T-helper 9 cell (primary cell): ENCODE measurements around the gene PRAMEF5.
"Not testable (repeated sequence)": the region's sequence is repeated elsewhere in the genome, so short reads cannot be mapped to it uniquely, and the experiment has no call there.

ENCODE experiments used
- DNase-seq: peaks from one replicate; pipeline ENCODE4 v3.0.0-alpha.2; 2020
- total RNA-seq, 2 donors: gene quantifications; one replicate each; lab custom pipeline; 2026; lab: John Stamatoyannopoulos, UW

The PRAMEF5 gene
- 0 reads per million in 2 donors for total RNA-seq

DNA sequence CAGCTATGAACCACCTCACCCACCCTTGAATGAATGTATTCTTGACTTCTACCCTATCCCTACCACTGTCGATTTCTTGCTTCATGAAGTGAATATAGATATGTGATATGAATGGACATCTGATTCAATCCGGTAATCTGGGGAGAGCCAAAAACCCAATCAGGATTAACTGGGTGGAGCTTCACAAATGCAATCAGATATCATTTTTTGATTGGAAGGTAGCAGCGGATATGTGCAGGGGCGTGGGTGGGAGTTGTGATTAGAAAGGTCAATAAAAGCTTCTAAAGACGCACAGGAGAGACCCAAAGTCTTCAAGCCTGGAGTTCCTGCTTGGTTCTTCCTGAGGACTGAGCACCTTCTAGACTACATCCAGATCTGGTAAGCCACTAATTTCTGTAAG is at the start of gene PRAMEF5:
TSS of gene PRAMEF5 (plus strand) at position 301 of the 400 bp plus-strand sequence. CDS start 5,071 bp downstream, outside the sequence.
- not testable (repeated sequence) for DNase-seq

- not testable (repeated sequence) for DNase-seq
Observed at GRCh38 chr1:13208712-13209111, 45.3 kb upstream of the PRAMEF5 start.

- not testable (repeated sequence) for DNase-seq
Observed at GRCh38 chr1:13216619-13217018, 37.4 kb upstream of the PRAMEF5 start.

- not testable (repeated sequence) for DNase-seq
Observed at GRCh38 chr1:13219203-13219602, 34.8 kb upstream of the PRAMEF5 start.

GRCh38 chr1:13222788-13223187 is 31.2 kb upstream of the PRAMEF5 start:
- not testable (repeated sequence) for DNase-seq

GRCh38 chr1:13224480-13225060 is 29.4 kb upstream of the PRAMEF5 start:
- DNase-seq, result no peak

DNA sequence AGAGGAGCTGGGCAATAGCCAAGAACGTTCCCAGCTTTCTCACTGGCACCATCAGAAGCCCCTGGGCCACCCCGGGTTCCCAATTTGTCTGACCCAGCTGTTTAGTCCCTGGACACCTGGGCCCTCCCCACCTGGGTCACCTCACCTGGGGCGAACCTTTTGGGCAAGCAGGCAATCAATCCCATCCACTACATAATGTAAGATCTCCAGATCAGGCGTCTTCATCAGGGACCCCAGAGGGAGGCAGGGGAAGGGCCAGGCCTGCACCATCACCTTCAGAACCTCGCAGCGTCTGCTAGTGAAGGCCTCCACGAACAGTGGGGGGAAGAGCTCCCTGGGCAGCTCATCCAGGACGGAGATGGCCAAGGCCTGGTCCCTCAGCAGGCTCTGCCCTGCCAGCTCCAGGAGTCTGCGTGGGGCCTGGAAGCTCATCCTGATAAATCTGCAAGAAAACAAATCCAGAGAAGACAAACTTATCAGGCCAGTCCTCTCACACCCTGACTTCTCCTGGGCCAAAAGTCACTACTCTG is 28.3 kb upstream of the PRAMEF5 start, which contains the start of gene PRAMEF18:
TSS of gene PRAMEF18 (minus strand) at position 480 of the 530 bp plus-strand sequence. CDS start at position 432, 48 bp downstream.
- not testable (repeated sequence) for DNase-seq

DNA sequence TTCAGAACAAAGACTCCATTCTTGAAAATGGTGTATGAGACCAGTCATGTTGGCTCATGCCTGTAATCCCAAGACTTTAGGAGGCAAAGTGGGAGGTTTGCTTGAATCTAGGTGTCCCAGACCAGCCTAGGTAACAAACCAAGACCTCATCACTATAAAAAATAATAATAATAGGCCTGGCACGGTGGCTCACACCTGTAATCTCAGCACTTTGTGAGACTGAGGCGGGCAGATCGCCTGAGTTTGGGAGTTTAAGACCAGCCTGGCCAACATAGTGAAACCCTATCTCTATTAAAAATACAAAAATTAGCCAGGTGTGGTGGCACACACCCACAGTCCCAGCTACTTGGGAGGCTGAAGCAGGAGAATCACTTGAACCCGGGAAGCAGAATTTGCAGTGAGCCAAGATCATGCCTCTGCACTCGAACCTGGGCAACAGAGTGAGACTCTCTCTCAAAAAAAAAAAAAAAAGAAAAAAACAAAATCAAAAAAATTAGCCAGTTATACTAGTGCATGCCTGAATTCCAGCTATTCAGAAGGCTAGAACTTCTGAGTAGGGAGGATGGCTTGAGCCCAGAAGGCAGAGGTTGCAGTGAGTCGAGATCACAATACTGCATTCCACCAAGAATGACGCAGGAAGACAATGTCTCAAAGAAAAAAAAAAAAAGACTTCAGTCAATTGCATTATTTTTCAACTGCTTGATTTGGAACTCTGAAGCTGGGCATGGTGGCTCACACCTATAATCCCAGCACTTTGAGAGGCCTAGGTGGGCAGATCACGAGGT is 26.5 kb upstream of the PRAMEF5 start:
- DNase-seq, result not testable (repeated sequence)

DNA sequence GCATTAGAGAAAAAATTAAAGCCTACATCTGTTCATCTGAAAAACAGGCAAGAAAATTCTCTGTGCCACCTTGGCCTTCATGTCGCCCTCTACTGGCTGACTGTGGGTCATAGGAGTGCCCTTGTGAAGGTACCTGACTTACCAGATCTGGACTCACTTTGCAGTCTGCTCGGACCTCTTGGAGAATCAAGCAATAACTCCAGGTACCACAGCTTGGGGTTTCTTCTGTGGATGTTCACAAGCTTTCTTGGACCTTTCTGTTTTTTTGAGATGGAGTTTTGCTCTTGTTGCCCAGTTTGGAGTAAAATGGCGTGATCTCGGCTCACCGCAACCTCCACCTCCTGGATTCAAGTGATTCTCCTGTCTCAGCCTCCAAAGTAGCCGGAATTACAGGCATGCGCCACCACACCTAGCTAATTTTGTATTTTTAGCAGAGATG is 25.6 kb upstream of the PRAMEF5 start:
- DNase-seq, result peak; percentile 15

DNA sequence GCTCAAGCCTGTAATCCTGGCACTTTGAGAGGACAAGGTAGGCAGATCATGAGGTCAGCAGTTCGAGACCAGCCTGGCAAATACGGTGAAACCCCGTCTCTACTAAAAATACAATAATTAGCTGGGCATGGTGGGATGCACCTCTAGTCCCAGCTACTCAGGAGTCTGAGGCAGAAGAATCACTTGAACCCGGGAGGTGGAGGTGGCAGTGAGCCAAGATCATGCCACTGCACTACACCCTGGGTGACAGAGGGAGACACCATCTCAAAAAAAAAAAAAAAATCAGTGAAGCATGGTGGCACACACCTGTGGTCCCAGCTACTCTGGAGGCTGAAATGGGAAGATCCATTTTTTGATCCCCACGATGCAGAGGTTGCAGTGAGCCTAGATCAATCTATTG is 23.9 kb upstream of the PRAMEF5 start:
- not testable (repeated sequence) for DNase-seq

DNA sequence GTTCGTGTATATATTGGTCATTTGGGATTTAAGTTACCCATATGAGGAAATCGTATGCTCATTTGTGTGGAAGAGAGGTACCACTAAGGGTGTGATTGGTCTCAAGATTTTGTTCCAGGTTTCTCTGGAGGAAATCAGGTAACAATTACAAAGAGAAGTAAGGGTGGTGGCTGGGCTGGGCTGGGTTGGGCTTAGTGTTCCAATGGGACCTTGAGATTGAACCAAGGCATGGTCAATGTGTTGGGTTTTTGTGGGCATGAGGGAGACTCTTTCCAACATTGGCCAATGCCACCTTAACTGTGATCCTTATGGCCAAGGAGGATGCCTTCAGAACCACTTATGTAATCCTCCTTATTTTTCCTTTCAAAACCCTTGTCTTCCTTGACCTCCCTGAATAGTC is 23.4 kb upstream of the PRAMEF5 start:
- DNase-seq, result not testable (repeated sequence)

DNA sequence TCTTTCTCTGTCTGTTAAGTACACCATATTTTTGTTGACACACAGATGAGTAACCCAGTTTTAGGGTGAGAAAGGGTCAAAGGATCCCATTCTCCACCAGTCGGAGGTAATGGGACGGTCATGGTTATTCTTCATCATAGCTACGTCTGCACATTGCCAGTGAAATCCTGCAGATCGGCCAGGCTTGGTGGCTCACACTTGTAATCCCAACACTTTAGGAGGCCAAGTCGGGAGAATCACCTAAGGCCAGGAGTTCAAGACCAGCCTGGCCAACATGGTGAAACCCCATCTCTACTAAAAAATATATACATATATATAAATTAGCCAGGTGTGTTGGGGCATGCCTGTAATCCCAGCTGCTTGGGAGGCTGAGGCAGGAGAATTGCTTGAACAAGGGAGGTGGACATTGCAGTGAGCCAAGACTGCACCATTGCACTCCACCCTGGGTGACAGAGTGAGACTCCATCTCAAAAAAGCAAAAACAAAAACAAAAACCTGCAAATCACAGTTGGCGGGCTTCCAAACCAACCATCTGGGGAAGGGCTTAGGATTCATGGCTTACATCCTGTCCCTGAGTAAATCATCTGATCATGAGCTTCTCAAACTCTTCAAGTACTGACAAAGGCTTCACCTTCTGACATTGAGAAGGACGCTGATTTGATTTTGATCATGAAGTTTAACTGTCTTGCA is 22.8 kb upstream of the PRAMEF5 start:
- DNase-seq, result not testable (repeated sequence)

DNA sequence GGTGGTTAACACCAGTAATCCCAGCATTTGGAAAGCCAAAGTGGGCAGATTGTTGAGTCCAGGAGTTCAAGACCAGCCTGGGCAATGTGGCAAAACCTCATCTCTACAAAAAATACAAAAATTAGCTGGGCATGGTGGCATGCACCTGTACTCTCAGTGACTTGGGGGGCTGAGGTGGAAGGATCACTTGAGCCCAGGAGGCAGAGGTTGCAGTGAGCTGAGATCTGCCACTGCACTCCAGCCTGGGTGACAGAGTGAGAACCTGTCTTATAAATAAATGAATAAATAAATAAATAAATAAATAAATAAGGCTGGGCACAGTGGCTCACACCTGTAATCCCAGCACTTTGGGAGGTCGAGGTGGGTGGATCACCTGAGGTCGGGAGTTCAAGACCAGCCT is 21.9 kb upstream of the PRAMEF5 start:
- DNase-seq, result not testable (repeated sequence)

DNA sequence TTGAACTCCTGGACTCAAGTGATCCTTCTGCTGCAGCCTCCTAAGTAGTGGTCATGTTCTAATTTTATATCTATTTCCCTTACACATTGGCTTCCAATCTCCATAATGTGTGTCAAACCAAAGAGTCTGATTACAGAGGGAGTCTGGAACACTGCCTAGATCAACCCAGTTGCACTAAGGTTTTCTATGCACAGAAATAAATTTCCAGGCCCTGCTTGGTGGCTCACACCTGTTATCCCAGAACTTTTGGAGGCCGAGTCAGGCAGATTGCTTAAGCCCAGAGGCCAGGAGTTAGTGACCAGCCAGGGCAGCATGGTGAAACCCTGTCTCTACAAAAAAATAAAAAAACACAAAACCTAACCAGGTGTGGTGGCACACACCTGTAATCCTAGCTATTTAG is 19.9 kb upstream of the PRAMEF5 start:
- DNase-seq, result not testable (repeated sequence)

- not testable (repeated sequence) for DNase-seq
Observed at GRCh38 chr1:13237572-13237971, 16.4 kb upstream of the PRAMEF5 start.

GRCh38 chr1:13239633-13240032 is 14.4 kb upstream of the PRAMEF5 start:
- not testable (repeated sequence) for DNase-seq

GRCh38 chr1:13243536-13244263 is 10.3 kb upstream of the PRAMEF5 start:
- not testable (repeated sequence) for DNase-seq

- not testable (repeated sequence) for DNase-seq
Observed at GRCh38 chr1:13245841-13246553, 8.0 kb upstream of the PRAMEF5 start.

DNA sequence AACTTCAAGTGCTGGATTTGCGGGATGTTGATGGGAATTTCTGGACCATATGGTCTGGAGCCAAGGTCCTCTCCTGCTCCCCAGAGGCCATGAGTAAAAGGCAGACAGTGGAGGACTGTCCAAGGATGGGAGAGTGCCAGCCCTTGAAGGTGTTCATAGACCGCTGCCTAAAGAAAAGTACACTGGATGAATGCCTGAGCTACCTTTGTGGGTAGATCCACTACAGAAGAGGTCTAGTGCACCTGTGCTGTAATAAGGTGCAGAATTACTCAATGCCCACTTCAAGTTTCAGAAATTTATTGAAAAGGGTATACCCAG is 7.5 kb upstream of the PRAMEF5 start:
- DNase-seq, result not testable (repeated sequence)

DNA sequence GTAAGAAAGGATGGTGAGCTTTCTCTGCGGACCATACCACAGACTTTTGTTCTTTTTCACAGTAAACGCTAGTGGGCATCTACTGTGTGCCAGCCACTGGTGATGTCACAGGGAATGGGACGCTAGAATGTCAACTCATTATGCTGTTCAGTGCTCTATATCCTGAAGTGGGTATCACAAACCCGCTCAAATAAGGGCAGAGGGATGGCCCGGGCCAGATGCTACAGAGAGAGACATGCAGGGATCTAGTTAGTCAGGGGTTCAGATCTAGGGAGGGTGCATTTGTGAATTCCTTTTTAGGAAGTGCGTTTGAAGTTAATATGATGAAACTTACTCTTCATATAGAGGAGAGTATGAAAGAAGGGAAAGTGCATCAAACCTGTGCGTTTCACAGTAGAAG is 6.9 kb upstream of the PRAMEF5 start:
- not testable (repeated sequence) for DNase-seq

DNA sequence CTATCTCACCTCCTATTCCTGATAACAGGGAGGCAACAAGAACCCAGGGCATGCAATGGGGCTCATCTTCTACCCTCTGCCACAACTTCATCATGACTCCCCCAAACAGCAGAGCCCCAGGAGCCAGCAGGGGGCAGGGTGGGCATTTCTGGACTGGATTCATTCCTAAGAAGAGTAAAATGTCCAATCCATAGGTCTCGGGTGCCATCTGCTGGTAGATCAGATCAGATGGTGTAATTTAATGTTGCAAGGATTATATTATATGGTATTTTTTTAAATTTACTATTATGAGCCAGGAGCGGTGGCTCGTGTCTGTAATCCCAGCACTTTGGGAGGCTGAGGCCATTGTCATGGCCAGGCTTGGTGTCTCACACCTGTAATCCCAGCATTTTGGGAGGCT is 11.1 kb downstream of the PRAMEF5 start:
- not testable (repeated sequence) for DNase-seq

DNA sequence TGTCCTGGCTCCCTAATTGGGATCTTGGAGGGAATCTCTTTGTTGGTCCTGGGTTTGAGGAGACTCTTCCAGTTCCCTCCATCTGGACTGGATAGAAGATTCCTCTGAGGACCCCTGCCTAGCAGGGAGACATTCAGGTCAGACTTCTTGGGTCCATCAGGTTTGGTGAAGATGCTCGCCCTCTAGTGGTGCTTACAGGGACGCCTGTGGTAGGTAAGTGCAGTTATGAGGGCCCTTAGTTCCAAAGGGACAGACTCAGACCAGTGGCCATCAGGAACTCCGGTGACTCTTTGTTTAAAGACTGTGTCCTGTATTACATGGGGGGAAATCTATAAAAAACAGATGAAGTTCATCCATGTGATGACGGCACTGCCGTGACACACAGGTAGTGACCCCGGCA is 23.0 kb downstream of the PRAMEF5 start:
- DNase-seq, result not testable (repeated sequence)
